Endodermal cell (in vitro differentiated cells): ENCODE measurements around the gene IMMP2L. TPM values are rescaled to one million over a fixed set of nuclear protein-coding genes. Genes with fewer than 3 reads are reported as not detected.

Source experiments
- DNase-seq: peaks from one replicate; pipeline ENCODE4 v3.0.0-alpha.2; 2017
- H3K27ac ChIP-seq: 2 replicates; pipeline ENCODE4 v1.5.1; 2013; ENCODE audit warnings: mild to moderate bottlenecking, low read depth, low read length, moderate library complexity
- H3K27me3 ChIP-seq: 2 replicates; pipeline ENCODE4 v1.6.1; 2013; ENCODE audit warnings: mild to moderate bottlenecking, low read length, moderate library complexity; ENCODE audit not compliant: insufficient read depth, control insufficient read depth, poor library complexity, severe bottlenecking
- H3K36me3 ChIP-seq: 2 replicates; pipeline ENCODE4 v1.7.0; 2013; ENCODE audit warnings: mild to moderate bottlenecking, low read length, moderate library complexity; ENCODE audit not compliant: control insufficient read depth, insufficient read depth
- H3K4me1 ChIP-seq: one replicate; pipeline ENCODE4 v1.7.0; 2013; ENCODE audit warnings: low read length; ENCODE audit not compliant: control insufficient read depth, insufficient read depth
- H3K4me3 ChIP-seq: 2 replicates; pipeline ENCODE4 v1.5.1; 2013; ENCODE audit warnings: mild to moderate bottlenecking, low read length, moderate library complexity
- H3K9ac ChIP-seq: 2 replicates; pipeline ENCODE4 v1.6.1; 2013; ENCODE audit warnings: mild to moderate bottlenecking, low read length, moderate library complexity; ENCODE audit not compliant: poor library complexity, severe bottlenecking; ENCODE audit errors: extremely low read depth
- H3K9me3 ChIP-seq: 2 replicates; pipeline ENCODE4 v1.6.1; 2013; ENCODE audit warnings: mild to moderate bottlenecking, low read length, moderate library complexity; ENCODE audit not compliant: control insufficient read depth
- H3K27ac Mint-ChIP-seq: 2 replicates; pipeline ENCODE4 v1.8.0; 2020; ENCODE audit warnings: mixed read lengths
- H3K27me3 Mint-ChIP-seq: 2 replicates; pipeline ENCODE4 v1.8.0; 2021; ENCODE audit warnings: mild to moderate bottlenecking, mixed read lengths; ENCODE audit not compliant: insufficient read depth
- H3K36me3 Mint-ChIP-seq: 2 replicates; pipeline ENCODE4 v1.8.0; 2020; ENCODE audit warnings: low read depth, mixed read lengths
- H3K4me1 Mint-ChIP-seq: 2 replicates; pipeline ENCODE4 v1.8.0; 2020; ENCODE audit warnings: mixed read lengths
- H3K4me3 Mint-ChIP-seq: 2 replicates; pipeline ENCODE4 v1.8.0; 2020; ENCODE audit warnings: mild to moderate bottlenecking, moderate library complexity, mixed read lengths
- H3K9me3 Mint-ChIP-seq: 2 replicates; pipeline ENCODE4 v1.8.0; 2020; ENCODE audit warnings: mild to moderate bottlenecking, mixed read lengths
- WGBS, 2 experiments: methylation state at CpG; one replicate each; pipeline versions ENCODE4 v1.1.5 to v1.1.7; 2013; ENCODE audit warnings: missing lambda C conversion rate in 2 of 2, mixed read lengths in 1 of 2; ENCODE audit not compliant: insufficient coverage in 1 of 2, insufficient read length in 1 of 2; 5-methylcytosine and 5-hydroxymethylcytosine counted together
- total RNA-seq, 2 donors: library from RNA; stranded (reverse); fragmentation: NEBNext Ultra II Directional in 1 of 2; extraction: Animal tissue kit (Norgen Biotek cat#: 25700) in 1 of 2; gene quantifications; 2 replicates in 1 of 2; 3 replicates in 1 of 2; pipeline ENCODE4 v1.2.1, GENCODE V29; 2021
- TF ChIP-seq, protein P1 (sequence below): fragments of 200-600 bp; sonication (generic); conservative IDR thresholded peaks from 2 replicates; pipeline ENCODE4 v1.5.0; 2021; ENCODE audit warnings: antibody characterized with exemption, mild to moderate bottlenecking

Gene IMMP2L
- total RNA-seq, 2 donors from 2014 or later = 17.7 to 19.4 TPM

DNA sequence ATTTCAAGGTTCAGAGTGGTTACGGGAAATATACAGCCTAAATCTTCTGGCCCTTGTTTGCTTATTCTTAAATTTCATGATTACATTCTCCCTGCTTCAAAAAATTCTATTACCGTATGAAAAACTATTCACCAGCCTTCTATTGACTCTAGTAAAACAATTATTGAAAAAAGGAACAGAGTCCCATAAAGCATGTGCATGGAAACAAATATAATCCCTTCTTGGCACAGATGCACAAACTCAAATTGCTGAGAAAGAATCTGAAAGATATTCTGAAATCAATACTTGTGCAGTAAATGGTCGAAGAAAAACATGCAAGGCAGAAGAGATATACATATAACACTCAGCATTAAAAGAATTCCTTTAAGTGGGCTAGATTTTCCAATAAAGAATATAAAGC, 387.8 kb downstream of the IMMP2L start:
- Histone ChIP-seq H3K36me3 (no peaks in the 10 kb centered on the region), H3K9ac (no peak overlapping the region), H3K27ac (no peak overlapping the region), H3K4me3 (no peak overlapping the region), H3K27me3 (no peaks in the 10 kb centered on the region), H3K4me1 (no peaks in the 10 kb centered on the region), H3K9me3 (peaks cover 4% of the 10 kb centered on the region)
- 86 to 92% methylated on average over 1 to 3 of the region's 3 CpGs for WGBS, 2 experiments
- H3K4me1 Mint-ChIP-seq = no peaks in the 10 kb centered on the region
- TF ChIP-seq, protein P1, sequence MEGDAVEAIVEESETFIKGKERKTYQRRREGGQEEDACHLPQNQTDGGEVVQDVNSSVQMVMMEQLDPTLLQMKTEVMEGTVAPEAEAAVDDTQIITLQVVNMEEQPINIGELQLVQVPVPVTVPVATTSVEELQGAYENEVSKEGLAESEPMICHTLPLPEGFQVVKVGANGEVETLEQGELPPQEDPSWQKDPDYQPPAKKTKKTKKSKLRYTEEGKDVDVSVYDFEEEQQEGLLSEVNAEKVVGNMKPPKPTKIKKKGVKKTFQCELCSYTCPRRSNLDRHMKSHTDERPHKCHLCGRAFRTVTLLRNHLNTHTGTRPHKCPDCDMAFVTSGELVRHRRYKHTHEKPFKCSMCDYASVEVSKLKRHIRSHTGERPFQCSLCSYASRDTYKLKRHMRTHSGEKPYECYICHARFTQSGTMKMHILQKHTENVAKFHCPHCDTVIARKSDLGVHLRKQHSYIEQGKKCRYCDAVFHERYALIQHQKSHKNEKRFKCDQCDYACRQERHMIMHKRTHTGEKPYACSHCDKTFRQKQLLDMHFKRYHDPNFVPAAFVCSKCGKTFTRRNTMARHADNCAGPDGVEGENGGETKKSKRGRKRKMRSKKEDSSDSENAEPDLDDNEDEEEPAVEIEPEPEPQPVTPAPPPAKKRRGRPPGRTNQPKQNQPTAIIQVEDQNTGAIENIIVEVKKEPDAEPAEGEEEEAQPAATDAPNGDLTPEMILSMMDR = no peak
- DNase-seq = no peak
- no peaks in the 10 kb centered on the region for H3K36me3 Mint-ChIP-seq
- H3K27ac Mint-ChIP-seq = no peak overlapping the region
- H3K27me3 Mint-ChIP-seq = no peaks in the 10 kb centered on the region
- no peak overlapping the region for H3K4me3 Mint-ChIP-seq
- H3K9me3 Mint-ChIP-seq = no peaks in the 10 kb centered on the region

GRCh38 chr7:111173990-111174389, 388.3 kb downstream of the IMMP2L start:
- no peak overlapping the region for H3K4me3 ChIP-seq
- TF ChIP-seq, protein P1 = no peak
- H3K27me3 ChIP-seq = no peaks in the 10 kb centered on the region
- H3K9me3 ChIP-seq = peaks cover 2% of the 10 kb centered on the region
- H3K9ac ChIP-seq = no peak overlapping the region
- Mint-ChIP-seq H3K27me3 (no peaks in the 10 kb centered on the region), H3K27ac (no peak overlapping the region), H3K9me3 (no peaks in the 10 kb centered on the region), H3K4me3 (no peak overlapping the region), H3K36me3 (no peaks in the 10 kb centered on the region), H3K4me1 (no peaks in the 10 kb centered on the region)
- no peaks in the 10 kb centered on the region for H3K4me1 ChIP-seq
- H3K27ac ChIP-seq = no peak overlapping the region
- DNase-seq = no peak
- WGBS, 2 experiments = 83 to 92% methylated on average over 1 to 2 of the region's 2 CpGs
- H3K36me3 ChIP-seq = no peaks in the 10 kb centered on the region

- Histone ChIP-seq H3K36me3 (no peaks in the 10 kb centered on the region), H3K4me1 (no peaks in the 10 kb centered on the region), H3K9me3 (no peaks in the 10 kb centered on the region), H3K4me3 (no peak overlapping the region), H3K9ac (no peak overlapping the region), H3K27me3 (no peaks in the 10 kb centered on the region), H3K27ac (no peak overlapping the region)
- Mint-ChIP-seq H3K4me1 (no peaks in the 10 kb centered on the region), H3K36me3 (no peaks in the 10 kb centered on the region), H3K4me3 (no peak overlapping the region), H3K27ac (no peak overlapping the region), H3K9me3 (no peaks in the 10 kb centered on the region), H3K27me3 (no peaks in the 10 kb centered on the region)
- no peak for DNase-seq
- WGBS, 2 experiments = 77% methylated on average over 1 of the region's 2 CpGs; no CpG with 5 or more reads in 1 of the 2 experiments
- TF ChIP-seq, protein P1 = no peak
These were observed 388.8 kb downstream of the IMMP2L start for GRCh38 chr7:111173528-111173927.
